Activated CD4-positive, alpha-beta T cell treated with anti-CD3 and anti-CD28 coated beads, Interleukin-2, amount 50 U/mL, for 16 hours (primary cell): ENCODE results near the gene ATP8A2.
"Not testable (repeated sequence)": the region's sequence is repeated elsewhere in the genome, so short reads cannot be mapped to it uniquely, and the experiment has no call there.

ENCODE experiments used
- DNase-seq: peaks from one replicate; pipeline ENCODE4 v3.0.0-alpha.2; 2020

The ATP8A2 gene

GRCh38 chr13:25772534-25772933 lies 400.8 kb downstream of the ATP8A2 start:
- not testable (repeated sequence) for DNase-seq

GRCh38 chr13:25774056-25774455 lies 402.3 kb downstream of the ATP8A2 start:
- not testable (repeated sequence) for DNase-seq

- no peak for DNase-seq
Observed at GRCh38 chr13:25775275-25775674, 403.5 kb downstream of the ATP8A2 start.

GRCh38 chr13:25775986-25776385 lies 404.2 kb downstream of the ATP8A2 start:
- DNase-seq: no peak

- DNase-seq: no peak
Observed at GRCh38 chr13:25776722-25777121, 404.9 kb downstream of the ATP8A2 start.

- DNase-seq: no peak
Observed at GRCh38 chr13:25777509-25777908, 405.7 kb downstream of the ATP8A2 start.

- DNase-seq: no peak
Observed at GRCh38 chr13:25778365-25778764, 406.6 kb downstream of the ATP8A2 start.

- DNase-seq: no peak
Observed at GRCh38 chr13:25778808-25779305, 407.1 kb downstream of the ATP8A2 start.

- no peak for DNase-seq
Observed at GRCh38 chr13:25783076-25783475, 411.3 kb downstream of the ATP8A2 start.

- DNase-seq: no peak
Observed at GRCh38 chr13:25783601-25784024, 411.8 kb downstream of the ATP8A2 start.

GRCh38 chr13:25784119-25784518 lies 412.3 kb downstream of the ATP8A2 start:
- no peak for DNase-seq

GRCh38 chr13:25790137-25790536 lies 418.4 kb downstream of the ATP8A2 start:
- DNase-seq: not testable (repeated sequence)

GRCh38 chr13:25795277-25795676 lies 423.5 kb downstream of the ATP8A2 start:
- no peak for DNase-seq

GRCh38 chr13:25796474-25796873 lies 424.7 kb downstream of the ATP8A2 start:
- no peak for DNase-seq

- no peak for DNase-seq
Observed at GRCh38 chr13:25798998-25799397, 427.2 kb downstream of the ATP8A2 start.

- no peak for DNase-seq
Observed at GRCh38 chr13:25800523-25800922, 428.7 kb downstream of the ATP8A2 start.

- DNase-seq: no peak
Observed at GRCh38 chr13:25802579-25802978, 430.8 kb downstream of the ATP8A2 start.

- DNase-seq: no peak
Observed at GRCh38 chr13:25803641-25804040, 431.9 kb downstream of the ATP8A2 start.

- DNase-seq: peak; percentile 69
Observed at GRCh38 chr13:25806264-25806974, 434.6 kb downstream of the ATP8A2 start.

- no peak for DNase-seq
Observed at GRCh38 chr13:25807562-25807961, 435.8 kb downstream of the ATP8A2 start.

GRCh38 chr13:25811506-25811905 lies 439.7 kb downstream of the ATP8A2 start:
- DNase-seq: no peak

- no peak for DNase-seq
Observed at GRCh38 chr13:25816239-25816638, 444.5 kb downstream of the ATP8A2 start.

- DNase-seq: no peak
Observed at GRCh38 chr13:25819856-25820530, 448.2 kb downstream of the ATP8A2 start.

- DNase-seq: no peak
Observed at GRCh38 chr13:25821776-25822175, 450.0 kb downstream of the ATP8A2 start.
